ENCODE measurements around the gene MLST8.
"Not testable (repeated sequence)": the region's sequence is repeated elsewhere in the genome, so short reads cannot be mapped to it uniquely, and the experiment has no call there.

The MLST8 gene

DNA sequence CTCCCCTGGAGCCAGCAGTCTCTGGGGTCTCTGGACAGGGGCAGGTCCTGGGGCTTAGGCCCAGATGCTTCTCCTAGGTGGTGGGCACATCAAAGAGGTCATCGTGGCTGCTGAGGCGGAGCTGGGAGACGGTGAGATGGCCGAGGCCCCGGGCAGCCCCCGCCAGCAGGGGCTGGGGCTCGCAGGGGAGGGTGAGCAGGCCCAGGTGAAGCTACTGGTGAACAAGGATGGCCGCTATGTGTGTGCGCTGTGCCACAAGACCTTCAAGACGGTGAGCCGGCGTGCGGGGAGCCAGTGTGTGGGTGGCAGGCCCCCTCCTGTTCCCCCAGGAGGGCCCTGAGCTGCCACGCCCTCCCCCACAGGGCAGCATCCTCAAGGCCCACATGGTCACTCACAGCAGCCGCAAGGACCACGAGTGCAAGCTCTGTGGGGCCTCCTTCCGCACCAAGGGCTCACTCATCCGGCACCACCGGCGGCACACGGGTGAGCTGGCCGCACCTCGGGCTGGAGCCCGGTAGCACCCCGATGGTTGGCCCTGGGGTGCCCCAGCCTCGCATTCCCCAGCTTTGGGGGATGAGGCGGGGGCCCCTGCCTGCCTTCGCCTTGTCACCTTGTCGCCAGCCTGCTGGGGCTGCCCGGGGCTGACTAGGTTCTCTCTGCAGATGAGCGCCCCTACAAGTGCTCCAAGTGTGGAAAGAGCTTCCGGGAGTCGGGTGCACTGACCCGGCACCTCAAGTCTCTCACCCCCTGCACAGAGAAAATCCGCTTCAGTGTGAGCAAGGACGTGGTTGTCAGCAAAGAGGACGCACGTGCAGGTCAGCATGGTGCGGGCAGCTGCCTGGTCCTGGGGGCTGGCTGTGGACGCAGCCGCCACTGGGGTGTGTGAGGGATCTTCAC lies 27.1 kb downstream of the MLST8 start:
- DNase-seq (ENCODE audit: low spot score) = no peak

DNA sequence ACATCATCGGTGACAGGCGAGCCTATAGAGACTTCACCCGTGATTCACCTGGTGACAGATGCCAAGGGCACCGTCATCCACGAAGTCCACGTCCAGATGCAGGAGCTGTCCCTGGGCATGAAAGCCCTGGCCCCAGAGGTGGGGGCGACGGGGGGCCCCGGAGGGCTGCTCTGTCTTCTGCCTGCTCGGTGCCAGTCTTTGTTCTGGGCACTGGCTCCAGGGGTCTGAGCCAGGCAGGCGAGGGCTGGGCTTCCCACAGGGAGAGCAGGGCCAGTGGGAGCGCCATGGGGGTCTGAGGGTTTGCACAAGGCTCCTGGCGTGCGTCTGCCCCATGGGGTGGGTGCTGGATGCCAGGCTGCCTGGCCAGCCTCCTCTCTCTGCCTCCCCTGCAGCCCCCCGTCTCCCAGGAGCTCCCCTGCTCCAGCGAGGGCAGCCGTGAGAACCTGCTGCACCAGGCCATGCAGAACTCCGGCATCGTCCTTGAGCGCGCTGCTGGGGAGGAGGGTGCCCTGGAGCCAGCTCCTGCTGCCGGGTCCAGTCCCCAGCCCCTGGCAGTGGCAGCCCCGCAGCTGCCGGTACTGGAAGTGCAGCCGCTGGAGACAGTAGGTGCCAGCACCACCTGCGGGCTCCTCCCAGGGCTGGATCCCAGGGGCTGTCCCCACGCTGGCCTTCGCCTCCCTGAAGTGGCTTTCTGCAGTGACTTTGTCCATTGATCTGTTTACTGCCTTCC lies 28.0 kb downstream of the MLST8 start:
- DNase-seq (ENCODE audit: low spot score) = no peak

DNA sequence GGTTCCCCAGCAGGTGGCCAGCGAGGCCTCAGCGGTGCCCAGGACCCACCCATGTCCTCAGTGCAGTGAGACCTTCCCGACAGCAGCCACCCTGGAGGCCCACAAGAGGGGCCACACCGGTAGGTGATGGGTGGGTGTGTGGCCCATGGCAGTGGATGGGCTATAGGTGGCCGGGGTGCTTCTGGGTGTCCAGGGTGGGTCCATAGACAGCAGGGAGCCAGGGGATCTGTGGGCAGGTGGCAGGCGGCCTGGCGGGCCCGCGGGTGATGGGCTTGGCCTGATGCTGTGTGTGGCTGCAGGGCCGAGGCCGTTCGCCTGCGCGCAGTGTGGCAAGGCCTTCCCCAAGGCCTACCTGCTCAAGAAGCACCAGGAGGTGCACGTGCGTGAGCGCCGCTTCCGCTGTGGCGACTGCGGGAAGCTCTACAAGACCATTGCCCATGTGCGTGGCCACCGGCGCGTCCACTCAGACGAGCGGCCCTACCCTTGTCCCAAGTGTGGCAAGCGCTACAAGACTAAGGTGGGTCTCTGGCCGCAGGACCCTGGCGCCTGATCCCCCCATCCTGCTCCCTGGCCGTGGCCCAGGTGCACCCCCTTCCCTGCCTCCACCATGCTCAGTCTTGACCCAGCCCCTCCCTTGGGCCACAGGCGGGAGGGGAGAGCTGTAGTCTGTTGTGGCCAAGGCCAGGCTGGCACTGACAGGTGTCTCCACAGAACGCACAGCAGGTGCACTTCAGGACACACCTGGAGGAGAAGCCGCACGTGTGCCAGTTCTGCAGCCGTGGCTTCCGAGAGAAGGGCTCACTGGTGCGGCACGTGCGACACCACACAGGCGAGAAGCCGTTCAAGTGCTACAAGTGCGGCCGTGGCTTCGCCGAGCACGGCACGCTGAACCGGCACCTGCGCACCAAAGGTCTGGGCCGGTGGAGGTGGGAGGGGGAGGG lies 28.9 kb downstream of the MLST8 start:
- DNase-seq (ENCODE audit: low spot score) = no peak

DNA sequence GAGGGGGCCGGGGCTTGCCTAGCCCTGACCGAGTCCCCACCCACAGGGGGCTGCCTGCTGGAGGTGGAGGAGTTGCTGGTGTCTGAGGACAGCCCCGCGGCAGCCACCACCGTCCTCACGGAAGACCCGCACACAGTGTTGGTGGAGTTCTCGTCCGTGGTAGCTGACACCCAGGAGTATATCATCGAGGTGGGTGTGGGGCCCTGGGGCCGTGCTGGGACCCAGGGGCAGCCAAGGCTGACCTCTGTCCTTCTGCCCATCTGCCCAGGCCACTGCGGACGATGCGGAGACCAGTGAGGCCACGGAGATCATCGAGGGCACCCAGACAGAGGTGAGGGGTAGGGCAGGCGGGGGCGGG lies 29.5 kb downstream of the MLST8 start:
- no peak for DNase-seq (ENCODE audit: low spot score)

DNA sequence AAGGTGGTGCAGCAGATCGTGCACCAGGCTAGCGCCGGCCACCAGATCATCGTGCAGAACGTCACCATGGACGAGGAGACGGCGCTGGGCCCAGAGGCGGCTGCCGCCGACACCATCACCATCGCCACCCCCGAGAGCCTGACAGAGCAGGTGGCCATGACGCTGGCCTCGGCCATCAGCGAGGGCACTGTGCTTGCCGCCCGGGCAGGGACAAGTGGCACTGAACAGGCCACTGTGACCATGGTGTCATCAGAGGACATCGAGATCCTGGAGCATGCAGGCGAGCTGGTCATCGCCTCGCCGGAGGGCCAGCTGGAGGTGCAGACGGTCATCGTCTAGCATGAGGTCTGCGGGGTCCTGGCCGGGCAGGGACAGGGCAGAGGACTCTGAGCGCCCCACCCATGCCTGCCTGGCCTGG lies 30.0 kb downstream of the MLST8 start:
- DNase-seq (ENCODE audit: low spot score) = no peak

DNA sequence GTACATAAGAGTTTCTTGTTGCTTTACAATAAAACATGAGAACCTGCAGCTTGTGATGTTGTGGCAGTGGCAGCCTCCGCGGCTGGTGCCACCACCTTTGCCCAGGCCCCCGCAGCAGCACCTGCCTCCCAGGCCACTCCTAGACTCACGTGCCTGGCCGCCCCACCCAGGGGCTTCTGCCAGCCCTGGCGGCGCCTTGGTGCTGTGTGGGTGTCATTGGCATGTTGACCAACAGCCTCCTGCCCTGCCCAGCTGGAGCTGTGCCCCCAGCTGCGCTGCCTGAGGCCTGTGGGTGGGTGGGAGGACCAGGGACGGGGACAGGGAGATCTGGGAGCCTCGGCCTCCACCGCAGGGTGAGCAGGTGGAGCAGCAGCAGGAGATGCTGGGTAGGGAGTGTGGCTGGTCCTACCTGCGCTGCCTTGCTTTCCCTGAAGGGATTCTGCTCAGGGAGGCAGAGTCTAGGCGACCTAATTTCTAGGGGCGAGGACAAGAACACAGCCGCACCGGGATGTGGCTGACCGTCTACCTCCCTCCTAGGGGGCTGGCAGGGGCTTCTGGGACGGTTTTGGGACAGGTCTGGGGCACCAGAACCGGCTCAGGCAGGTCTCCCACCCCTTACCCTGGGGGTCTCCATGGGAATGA lies 30.6 kb downstream of the MLST8 start:
- DNase-seq (ENCODE audit: low spot score) = no peak

DNA sequence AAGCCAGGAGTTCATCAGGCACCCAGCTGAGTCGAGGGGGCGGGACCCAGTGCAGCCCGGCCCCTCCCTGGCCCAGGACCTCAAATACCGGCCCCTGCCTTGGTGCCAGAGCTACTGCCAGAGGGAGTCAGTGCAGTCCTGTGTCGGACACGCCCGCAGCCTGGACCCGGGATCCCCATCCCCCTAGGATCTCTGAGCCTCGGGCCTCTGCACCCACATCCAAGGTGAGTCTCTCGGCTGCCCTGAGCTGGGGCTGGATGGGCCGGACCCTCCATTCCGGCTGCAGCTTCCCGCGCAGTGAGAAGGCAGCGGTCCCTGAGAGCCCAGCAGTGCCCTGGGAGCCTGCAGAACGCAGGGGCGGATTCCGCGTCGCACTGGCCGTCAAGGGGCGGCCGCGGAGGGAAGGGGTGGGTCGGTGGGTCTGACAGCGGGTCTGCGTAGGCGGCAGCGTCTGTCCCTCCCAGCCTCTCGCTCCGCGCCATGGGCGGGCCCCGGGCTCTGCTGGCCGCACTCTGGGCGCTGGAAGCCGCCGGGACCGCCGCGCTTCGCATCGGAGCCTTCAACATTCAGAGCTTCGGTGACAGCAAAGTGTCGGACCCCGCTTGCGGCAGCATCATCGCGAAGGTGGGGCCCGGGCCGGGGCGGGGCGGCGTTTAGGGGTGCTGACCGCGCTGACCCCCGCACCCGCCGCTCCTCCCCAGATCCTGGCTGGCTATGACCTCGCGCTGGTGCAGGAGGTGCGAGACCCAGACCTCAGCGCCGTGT lies 31.3 kb downstream of the MLST8 start, which contains the start of gene DNASE1L2:
TSS of gene DNASE1L2 (plus strand) at position 108 of the 765 bp plus-strand sequence. CDS start at position 481, 373 bp downstream.
- no peak for DNase-seq (ENCODE audit: low spot score)

GRCh38 chr16:2237102-2237482 lies 31.8 kb downstream of the MLST8 start:
- no peak for DNase-seq (ENCODE audit: low spot score)

DNA sequence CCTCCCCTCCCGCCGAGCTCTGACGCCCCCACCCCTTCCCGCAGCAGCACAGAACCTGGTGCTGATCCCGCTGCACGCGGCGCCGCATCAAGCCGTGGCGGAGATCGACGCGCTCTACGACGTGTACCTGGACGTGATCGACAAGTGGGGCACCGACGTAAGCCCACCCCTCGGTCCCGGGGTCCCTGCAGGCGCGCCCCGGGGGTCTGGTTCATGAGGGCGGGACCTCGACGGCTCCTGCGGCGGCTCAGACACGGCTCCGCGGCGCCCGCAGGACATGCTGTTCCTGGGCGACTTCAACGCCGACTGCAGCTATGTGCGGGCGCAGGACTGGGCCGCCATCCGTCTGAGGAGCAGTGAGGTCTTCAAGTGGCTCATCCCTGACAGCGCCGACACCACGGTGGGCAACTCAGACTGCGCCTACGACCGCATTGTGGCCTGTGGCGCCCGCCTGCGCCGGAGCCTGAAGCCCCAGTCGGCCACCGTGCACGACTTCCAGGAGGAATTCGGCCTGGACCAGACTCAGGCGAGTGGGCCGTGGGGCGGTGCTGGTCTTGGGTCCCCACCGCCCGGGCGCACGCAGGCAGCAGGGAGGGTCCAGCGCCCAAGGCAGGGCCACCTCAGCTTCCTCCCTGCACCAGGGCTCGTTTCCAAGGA lies 32.4 kb downstream of the MLST8 start:
- no peak for DNase-seq (ENCODE audit: low spot score)

DNA sequence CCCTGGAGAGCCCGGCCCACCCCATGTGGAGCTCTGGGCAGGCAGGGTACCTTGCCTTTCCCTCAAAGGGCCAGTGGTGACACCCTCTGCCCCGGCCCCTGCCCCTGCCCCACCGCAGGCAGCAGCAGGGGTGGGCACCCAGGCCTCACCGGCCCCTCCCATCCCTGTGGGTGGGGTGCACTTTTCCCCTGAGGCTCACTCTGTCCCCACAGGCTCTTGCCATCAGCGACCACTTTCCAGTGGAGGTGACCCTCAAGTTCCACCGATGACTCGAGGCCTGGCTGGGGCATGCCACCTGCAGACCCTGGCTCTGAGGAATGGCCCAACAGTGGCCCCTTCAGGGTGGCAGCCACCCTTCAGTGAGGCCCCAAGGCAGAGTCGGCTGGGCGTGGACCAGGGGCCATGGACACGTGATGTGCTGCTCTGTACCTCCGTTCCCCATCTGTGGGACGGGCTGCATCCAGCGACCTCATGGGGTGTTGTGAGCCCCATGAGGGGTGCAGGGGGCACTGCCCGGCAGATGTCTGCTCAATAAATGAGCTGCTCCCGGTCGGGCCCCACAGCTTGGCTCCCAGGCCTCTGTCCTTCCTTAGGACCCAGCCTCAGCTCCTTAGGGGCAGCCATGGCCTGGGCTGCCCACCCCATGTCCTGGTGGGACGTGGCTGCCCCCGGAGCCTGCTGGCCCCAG lies 33.0 kb downstream of the MLST8 start:
- no peak for DNase-seq (ENCODE audit: low spot score)

DNA sequence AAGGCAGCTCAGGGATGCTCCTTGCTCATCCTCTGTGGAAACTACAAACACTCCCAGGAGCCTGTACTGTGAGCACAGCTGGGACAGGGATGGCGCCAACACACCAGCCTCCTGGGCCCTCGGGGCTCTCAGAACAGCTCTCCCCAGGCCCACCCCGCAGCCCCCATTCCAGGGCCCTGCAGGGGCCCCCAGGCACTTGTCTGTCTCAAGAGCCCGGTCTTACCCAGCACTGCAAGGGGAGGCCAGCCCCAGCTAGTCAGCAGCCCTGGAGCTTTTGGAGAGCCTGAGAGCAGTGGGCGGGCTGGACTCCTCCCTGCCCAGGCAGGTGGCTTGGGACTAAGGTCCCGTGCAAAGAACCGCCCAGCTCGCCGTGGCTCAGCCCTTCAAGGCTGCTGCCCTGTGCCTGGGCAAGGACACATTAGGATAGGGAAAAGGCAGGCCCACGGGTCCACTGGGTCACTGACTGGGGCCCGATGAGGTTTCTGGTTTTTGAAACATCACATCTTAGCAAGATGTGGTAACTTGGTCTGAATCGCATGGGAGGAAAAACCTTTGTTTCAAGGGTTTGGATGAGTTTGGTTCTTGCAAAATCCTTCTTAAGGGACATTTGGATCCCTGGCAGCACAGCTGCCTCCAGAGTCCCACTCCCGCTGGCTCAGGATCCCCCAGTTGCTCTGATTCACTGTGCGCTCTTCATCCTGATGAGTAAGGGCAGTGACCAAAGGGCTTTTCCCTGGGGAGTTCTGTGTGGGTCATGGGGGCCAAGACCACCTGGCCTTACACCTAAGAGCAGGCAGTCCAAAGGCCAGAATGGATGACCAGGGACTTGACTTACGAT lies 33.8 kb downstream of the MLST8 start:
- DNase-seq (ENCODE audit: low spot score) = no peak

GRCh38 chr16:2240331-2240730 lies 35.1 kb downstream of the MLST8 start:
- DNase-seq (ENCODE audit: low spot score) = not testable (repeated sequence)

DNA sequence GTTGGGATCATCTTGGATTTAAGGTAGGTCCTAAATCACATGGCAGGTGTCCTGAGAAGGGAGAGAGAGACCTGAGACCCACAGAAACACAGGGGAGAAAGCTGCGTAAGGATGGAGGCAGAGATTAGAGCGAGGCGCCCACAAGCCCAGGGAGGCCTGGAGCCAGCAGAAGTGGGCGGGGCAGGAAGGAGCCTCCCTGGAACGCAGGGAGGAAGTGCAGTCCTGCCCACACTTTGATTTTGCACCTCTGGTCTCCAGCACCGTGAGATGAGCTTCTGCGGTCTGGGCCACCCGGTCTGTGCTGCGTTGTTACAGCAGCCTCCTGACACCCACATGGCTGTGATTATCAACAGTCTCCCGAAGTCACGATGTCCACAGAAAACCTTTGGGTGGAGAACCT lies 37.3 kb downstream of the MLST8 start:
- DNase-seq (ENCODE audit: low spot score) = no peak

- DNase-seq (ENCODE audit: low spot score) = no peak
Observed at GRCh38 chr16:2243031-2243528, 37.8 kb downstream of the MLST8 start.

DNA sequence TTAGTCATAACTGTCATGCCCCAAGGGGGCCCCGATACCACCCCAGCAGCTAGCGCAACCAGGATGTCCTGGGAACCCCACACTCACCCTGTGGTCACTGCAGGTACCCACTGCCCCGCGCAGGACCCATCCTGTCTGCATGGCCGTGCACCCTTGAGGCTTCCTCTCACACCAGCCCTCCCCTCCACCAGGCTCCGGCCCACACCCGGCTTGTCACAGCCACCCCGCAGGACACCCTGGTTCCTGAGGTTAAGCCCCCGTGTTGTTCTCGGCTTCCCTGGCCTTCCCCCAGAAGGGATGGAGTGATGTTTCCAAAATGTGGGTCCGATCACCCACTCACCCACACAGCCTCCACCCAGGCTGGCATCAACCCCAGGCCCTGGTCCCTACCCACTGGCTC lies 38.5 kb downstream of the MLST8 start:
- no peak for DNase-seq (ENCODE audit: low spot score)

GRCh38 chr16:2244301-2244700 lies 39.0 kb downstream of the MLST8 start:
- DNase-seq (ENCODE audit: low spot score) = no peak

GRCh38 chr16:2244926-2245795 lies 39.9 kb downstream of the MLST8 start:
- DNase-seq (ENCODE audit: low spot score) = no peak

Measured in putamen (tissue), 1 donor.